Measurements from ENCODE around the gene ICE1.
"Not testable (repeated sequence)": the region's sequence is repeated elsewhere in the genome, so short reads cannot be mapped to it uniquely, and the experiment has no call there.

The ICE1 gene

GRCh38 chr5:5490774-5491347, 68.4 kb downstream of the ICE1 start:
- DNase-seq (ENCODE audit: low spot score): no peak

- DNase-seq (ENCODE audit: low spot score): peak; percentile 55
Measured at GRCh38 chr5:5492087-5492933, 69.8 kb downstream of the ICE1 start.

- DNase-seq (ENCODE audit: low spot score): not testable (repeated sequence)
Measured at GRCh38 chr5:5492934-5493271, 70.4 kb downstream of the ICE1 start.

- DNase-seq (ENCODE audit: low spot score): peak; percentile 75
Measured at GRCh38 chr5:5494489-5495402, 72.3 kb downstream of the ICE1 start.

GRCh38 chr5:5497152-5497788, 74.8 kb downstream of the ICE1 start:
- DNase-seq (ENCODE audit: low spot score): no peak

- no peak for DNase-seq (ENCODE audit: low spot score)
Measured at GRCh38 chr5:5499442-5499841, 77.0 kb downstream of the ICE1 start.

GRCh38 chr5:5504325-5504724, 81.8 kb downstream of the ICE1 start:
- no peak for DNase-seq (ENCODE audit: low spot score)

- no peak for DNase-seq (ENCODE audit: low spot score)
Measured at GRCh38 chr5:5505815-5506214, 83.3 kb downstream of the ICE1 start.

- no peak for DNase-seq (ENCODE audit: low spot score)
Measured at GRCh38 chr5:5508391-5508790, 85.9 kb downstream of the ICE1 start.

- no peak for DNase-seq (ENCODE audit: low spot score)
Measured at GRCh38 chr5:5511904-5512416, 89.5 kb downstream of the ICE1 start.

- DNase-seq (ENCODE audit: low spot score): no peak
Measured at GRCh38 chr5:5512543-5512942, 90.1 kb downstream of the ICE1 start.

- DNase-seq (ENCODE audit: low spot score): not testable (repeated sequence)
Measured at GRCh38 chr5:5520622-5521021, 98.1 kb downstream of the ICE1 start.

- DNase-seq (ENCODE audit: low spot score): no peak
Measured at GRCh38 chr5:5521029-5521428, 98.6 kb downstream of the ICE1 start.

- DNase-seq (ENCODE audit: low spot score): no peak
Measured at GRCh38 chr5:5521478-5521877, 99.0 kb downstream of the ICE1 start.

- DNase-seq (ENCODE audit: low spot score): no peak
Measured at GRCh38 chr5:5522336-5522735, 99.9 kb downstream of the ICE1 start.

GRCh38 chr5:5523066-5523505, 100.6 kb downstream of the ICE1 start:
- no peak for DNase-seq (ENCODE audit: low spot score)

GRCh38 chr5:5524327-5524726, 101.8 kb downstream of the ICE1 start:
- DNase-seq (ENCODE audit: low spot score): no peak

GRCh38 chr5:5531371-5531770, 108.9 kb downstream of the ICE1 start:
- no peak for DNase-seq (ENCODE audit: low spot score)

GRCh38 chr5:5532306-5533076, 110.0 kb downstream of the ICE1 start:
- no peak for DNase-seq (ENCODE audit: low spot score)

GRCh38 chr5:5533927-5534326, 111.5 kb downstream of the ICE1 start:
- no peak for DNase-seq (ENCODE audit: low spot score)

GRCh38 chr5:5534333-5534732, 111.9 kb downstream of the ICE1 start:
- DNase-seq (ENCODE audit: low spot score): no peak

Data from hematopoietic multipotent progenitor cell treated with erythropoietin and hydrocortisone succinate and interleukin-3 and kit ligand, for 15 days (in vitro differentiated cells).